Thyroid gland (tissue), 4 donors: ENCODE data around the gene HNRNPM. TPM values are rescaled to one million over a fixed set of nuclear protein-coding genes. Genes with fewer than 3 reads are reported as not detected.
"Not testable (repeated sequence)": the region's sequence is repeated elsewhere in the genome, so short reads cannot be mapped to it uniquely, and the experiment has no call there.

Source experiments
- DNase-seq, 2 donors: peaks; one replicate each; pipeline ENCODE4 v3.0.0-alpha.2; 2019
- H3K27ac ChIP-seq, 3 donors: fragments of 200-600 bp; sonication (generic); 1 replicate in 2 of 3; 2 replicates in 1 of 3; pipeline ENCODE4 v1.5.1; 2016 to 2019; ENCODE audit warnings: mild to moderate bottlenecking in 1 of 3, moderate library complexity in 1 of 3
- H3K27me3 ChIP-seq: fragments of 200-600 bp; sonication (generic); one replicate; pipeline ENCODE4 v1.5.1; 2019
- H3K36me3 ChIP-seq, 2 donors: fragments of 200-600 bp; sonication (generic); one replicate each; pipeline ENCODE4 v1.5.1; 2016 to 2019
- H3K4me1 ChIP-seq, 2 donors: fragments of 200-600 bp; sonication (generic); one replicate each; pipeline ENCODE4 v1.5.1; 2017 to 2019
- H3K4me3 ChIP-seq, 3 donors: fragments of 200-600 bp; sonication (generic); replicated peaks in 1 of 3; 1 replicate in 2 of 3; 2 replicates in 1 of 3; pipeline ENCODE4 v1.5.1; 2016; ENCODE audit warnings: mild to moderate bottlenecking in 1 of 3
- H3K9me3 ChIP-seq: fragments of 200-600 bp; sonication (generic); one replicate; pipeline ENCODE4 v1.5.1; 2017
- POLR2A ChIP-seq, 2 donors: fragments of 450-650 bp; IDR thresholded peaks; one replicate each; pipeline ENCODE4 v1.6.1; 2017; ENCODE audit warnings: antibody characterized with exemption in 2 of 2, mild to moderate bottlenecking in 2 of 2, moderate library complexity in 1 of 2
- WGBS, 2 donors: methylation state at CpG; one replicate each; pipeline ENCODE4 v1.1.5; 2017; 5-methylcytosine and 5-hydroxymethylcytosine counted together
- intact Hi-C: fragments of 100-400 bp; cut with DNase I; formaldehyde crosslinking; loops from one replicate; pipeline ENCODE4 v1.15.1; 2023
- total RNA-seq, 4 donors: library from RNA; depleted of rRNA; stranded (reverse); fragments of >200 nt; gene quantifications; one replicate each; pipeline ENCODE4 v1.2.3, GENCODE V29; 2016
- TF ChIP-seq, protein P1 (sequence below), 6 experiments: fragments of 200-600 bp in 3 of 6; fragments of 450-650 bp in 3 of 6; sonication (generic) in 3 of 6; IDR thresholded peaks; one replicate each; pipeline ENCODE4 v1.5.1; 2016 to 2019; ENCODE audit warnings: antibody characterized with exemption in 6 of 6, mild to moderate bottlenecking in 2 of 6, inconsistent platforms in 1 of 6, moderate library complexity in 1 of 6

HNRNPM gene
- total RNA-seq, 4 donors from 2014 or later, result 79.3 to 138 (median 97.2) TPM

DNA sequence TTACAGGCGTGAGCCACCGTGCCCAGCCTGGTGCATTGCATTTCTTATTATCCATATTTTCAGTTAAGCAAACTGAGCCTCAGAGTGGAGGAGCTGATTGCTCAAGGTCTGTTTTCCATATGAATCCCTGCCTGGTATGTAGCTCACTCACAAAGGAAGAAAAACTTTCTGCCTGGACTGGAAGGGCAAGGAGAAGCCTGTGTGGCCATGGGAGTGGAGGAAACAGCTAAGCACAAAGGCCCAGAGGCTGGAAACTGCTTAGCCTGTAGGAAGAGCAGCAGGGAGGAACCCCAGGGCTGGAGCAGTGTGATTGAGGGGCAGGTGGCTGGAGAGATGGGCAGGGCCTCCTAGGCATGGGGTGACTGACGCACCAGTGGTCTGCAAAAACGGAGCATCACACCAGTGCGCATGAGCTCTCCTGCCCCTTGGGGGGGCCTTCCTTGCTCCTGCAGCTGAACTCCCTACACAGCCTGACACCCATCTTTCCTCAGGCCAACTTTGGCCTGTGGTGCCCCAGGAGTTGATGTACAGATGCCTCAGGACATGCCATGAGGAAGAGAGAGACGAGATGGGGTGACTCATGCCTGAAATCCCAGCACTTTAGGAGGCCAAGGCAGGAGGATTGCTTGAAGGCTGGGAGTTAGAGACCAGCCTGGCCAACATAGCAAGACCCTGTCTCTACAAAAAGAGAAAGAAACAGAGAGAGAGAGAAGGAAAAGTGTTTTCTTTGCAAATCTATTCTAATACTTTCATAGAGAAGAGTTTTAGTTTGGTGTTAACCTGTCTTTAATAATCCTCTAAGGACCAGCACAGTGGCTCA lies 2.8 kb upstream of the HNRNPM start:
- no peak overlapping the region for H3K4me3 ChIP-seq
- no peaks in the 10 kb centered on the region for H3K27me3 ChIP-seq
- WGBS, 2 donors, result 86 to 87% methylated on average over 5 to 6 of the region's 6 CpGs
- H3K4me1 ChIP-seq, result peaks cover 20 to 22% of the 10 kb centered on the region in 2 donors
- no peak for TF ChIP-seq POLR2A (IDR thresholded peaks at IDR 0.05)
- TF ChIP-seq, protein P1, sequence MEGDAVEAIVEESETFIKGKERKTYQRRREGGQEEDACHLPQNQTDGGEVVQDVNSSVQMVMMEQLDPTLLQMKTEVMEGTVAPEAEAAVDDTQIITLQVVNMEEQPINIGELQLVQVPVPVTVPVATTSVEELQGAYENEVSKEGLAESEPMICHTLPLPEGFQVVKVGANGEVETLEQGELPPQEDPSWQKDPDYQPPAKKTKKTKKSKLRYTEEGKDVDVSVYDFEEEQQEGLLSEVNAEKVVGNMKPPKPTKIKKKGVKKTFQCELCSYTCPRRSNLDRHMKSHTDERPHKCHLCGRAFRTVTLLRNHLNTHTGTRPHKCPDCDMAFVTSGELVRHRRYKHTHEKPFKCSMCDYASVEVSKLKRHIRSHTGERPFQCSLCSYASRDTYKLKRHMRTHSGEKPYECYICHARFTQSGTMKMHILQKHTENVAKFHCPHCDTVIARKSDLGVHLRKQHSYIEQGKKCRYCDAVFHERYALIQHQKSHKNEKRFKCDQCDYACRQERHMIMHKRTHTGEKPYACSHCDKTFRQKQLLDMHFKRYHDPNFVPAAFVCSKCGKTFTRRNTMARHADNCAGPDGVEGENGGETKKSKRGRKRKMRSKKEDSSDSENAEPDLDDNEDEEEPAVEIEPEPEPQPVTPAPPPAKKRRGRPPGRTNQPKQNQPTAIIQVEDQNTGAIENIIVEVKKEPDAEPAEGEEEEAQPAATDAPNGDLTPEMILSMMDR (IDR thresholded peaks at IDR 0.05), result no peak
- peaks cover 0 to 10% of the 10 kb centered on the region in 2 donors for H3K36me3 ChIP-seq
- intact Hi-C loops, result loop anchor here (10.0 kb wide), 1 partner anchor 97 kb away; the partner anchor contains the start of gene KANK3
- DNase-seq, result no peak
- H3K27ac ChIP-seq, result no peak overlapping the region
- H3K9me3 ChIP-seq, result no peaks in the 10 kb centered on the region

DNA sequence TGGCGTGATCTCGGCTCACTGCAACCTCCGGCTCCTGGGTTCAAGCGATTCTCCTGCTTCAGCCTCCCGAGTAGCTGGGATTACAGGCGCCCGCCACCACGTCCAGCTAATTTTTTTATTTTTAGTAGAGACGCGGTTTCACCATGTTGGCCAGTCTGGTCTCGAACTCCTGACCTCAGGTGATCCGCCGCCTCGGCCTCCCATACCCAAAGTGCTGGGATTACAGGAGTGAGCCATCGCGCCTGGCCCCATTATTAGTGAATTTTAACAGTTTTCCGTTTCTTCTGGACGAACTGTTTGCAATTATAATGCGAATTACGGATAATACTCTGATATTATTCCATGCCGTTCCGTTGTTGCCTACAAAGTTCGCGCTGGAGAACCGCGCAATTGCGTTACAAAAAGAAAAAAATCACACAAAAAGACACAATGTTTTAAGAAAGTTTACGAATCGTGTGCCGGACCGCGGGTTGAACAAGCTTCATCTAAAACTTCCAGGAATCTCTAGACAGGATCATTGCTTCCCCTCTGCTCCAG lies 567 bp upstream of the HNRNPM start:
- not testable (repeated sequence) for H3K27me3 ChIP-seq, H3K36me3 ChIP-seq, DNase-seq, H3K9me3 ChIP-seq
- Histone ChIP-seq H3K4me1 (peaks cover 33 to 37% of the 10 kb centered on the region in 2 donors), H3K4me3 (peak overlapping the region; percentile 29 to 93 (median 87)), H3K27ac (peak overlapping the region; percentile 67 to 98 (median 98))
- 29 to 30% methylated on average over 32 of the region's 32 CpGs for WGBS, 2 donors
- intact Hi-C loops, result loop anchor here (10.0 kb wide), 1 partner anchor 99 kb away; the partner anchor contains the start of gene KANK3

DNA sequence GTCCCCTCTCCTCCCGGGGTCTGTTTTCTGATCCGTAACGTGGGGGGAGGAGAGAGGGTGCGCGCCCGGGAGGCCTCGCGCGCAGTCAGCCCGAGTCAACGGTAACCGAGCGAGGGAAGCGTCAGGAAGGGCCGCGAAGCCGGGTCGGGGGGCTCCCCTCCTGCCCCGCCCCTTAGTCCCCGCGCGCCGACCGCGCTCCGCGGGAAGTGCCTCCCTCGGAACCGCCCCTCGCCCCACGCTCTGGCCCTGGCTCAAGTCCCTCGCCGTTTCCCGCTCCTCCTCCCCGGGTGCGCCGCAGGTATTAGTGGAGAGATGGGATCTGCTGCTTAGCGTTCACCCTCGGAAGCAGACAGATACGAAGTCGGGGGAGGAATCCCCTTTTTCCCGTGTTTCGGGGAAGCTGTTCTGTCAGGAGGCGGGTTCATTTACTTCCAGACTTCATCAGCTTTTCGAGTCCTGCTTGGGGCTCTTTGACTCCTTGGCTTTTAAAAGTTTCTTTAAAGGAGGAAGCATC lies 770 bp downstream of the HNRNPM start:
- Histone ChIP-seq H3K36me3 (no peaks in the 10 kb centered on the region), H3K27ac (peak overlapping the region; percentile 97 to 98 (median 98)), H3K4me1 (peaks cover 41 to 46% of the 10 kb centered on the region in 2 donors), H3K9me3 (no peaks in the 10 kb centered on the region), H3K4me3 (peak overlapping the region; percentile 92 to 98 (median 93)), H3K27me3 (no peaks in the 10 kb centered on the region)
- TF ChIP-seq, protein P1 (IDR thresholded peaks at IDR 0.05), result no peak
- TF ChIP-seq POLR2A (IDR thresholded peaks at IDR 0.05), result no peak
- intact Hi-C loops, result loop anchor here (10.0 kb wide), 1 partner anchor 101 kb away; the partner anchor contains the start of gene KANK3
- peak; percentile 69 to 72 for DNase-seq
- 0 to 1% methylated on average over 17 to 25 of the region's 45 CpGs for WGBS, 2 donors

DNA sequence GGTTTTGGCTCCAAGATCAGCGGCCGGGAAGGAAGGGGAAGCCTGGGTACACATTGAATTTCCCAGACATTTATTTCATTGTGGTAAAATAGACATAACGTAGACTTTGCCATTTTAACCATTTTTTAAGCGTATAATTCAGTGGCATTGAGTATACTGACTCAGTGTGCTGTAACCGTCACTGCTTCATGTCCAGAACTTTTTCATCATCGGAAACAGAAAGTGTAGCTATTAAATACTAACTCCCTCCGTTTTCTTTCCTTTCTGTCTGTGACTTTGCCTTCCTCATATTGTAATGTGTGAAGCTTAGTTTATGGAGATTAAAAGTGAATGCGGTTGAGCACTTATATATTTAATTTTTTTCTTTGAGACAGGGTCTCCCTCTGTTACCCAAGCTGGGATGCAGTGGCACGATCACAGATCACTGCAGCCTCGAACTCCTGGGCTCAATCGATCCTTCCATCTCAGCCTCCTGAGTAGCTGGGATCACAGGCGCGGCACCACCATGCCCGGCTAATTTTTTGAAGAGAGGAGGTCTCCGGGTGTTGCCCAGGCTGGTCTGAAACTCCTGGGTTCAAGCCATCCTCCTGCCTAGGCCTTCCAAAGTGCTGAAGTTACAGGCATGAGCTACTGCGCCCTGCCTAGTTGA lies 1.4 kb downstream of the HNRNPM start:
- peak overlapping the region; percentile 92 to 98 (median 93) for H3K4me3 ChIP-seq
- WGBS, 2 donors, result 23 to 24% methylated on average over 16 of the region's 16 CpGs
- no peaks in the 10 kb centered on the region for H3K27me3 ChIP-seq
- peaks cover 47 to 49% of the 10 kb centered on the region in 2 donors for H3K4me1 ChIP-seq
- intact Hi-C loops, result loop anchor here (10.0 kb wide), 1 partner anchor 101 kb away; the partner anchor contains the start of gene KANK3
- DNase-seq, result no peak
- H3K9me3 ChIP-seq, result no peaks in the 10 kb centered on the region
- no peaks in the 10 kb centered on the region for H3K36me3 ChIP-seq
- no peak for TF ChIP-seq POLR2A (IDR thresholded peaks at IDR 0.05)
- TF ChIP-seq, protein P1 (IDR thresholded peaks at IDR 0.05), result no peak
- H3K27ac ChIP-seq, result peak overlapping the region in 2 of 3 donors; percentile 97 to 98

DNA sequence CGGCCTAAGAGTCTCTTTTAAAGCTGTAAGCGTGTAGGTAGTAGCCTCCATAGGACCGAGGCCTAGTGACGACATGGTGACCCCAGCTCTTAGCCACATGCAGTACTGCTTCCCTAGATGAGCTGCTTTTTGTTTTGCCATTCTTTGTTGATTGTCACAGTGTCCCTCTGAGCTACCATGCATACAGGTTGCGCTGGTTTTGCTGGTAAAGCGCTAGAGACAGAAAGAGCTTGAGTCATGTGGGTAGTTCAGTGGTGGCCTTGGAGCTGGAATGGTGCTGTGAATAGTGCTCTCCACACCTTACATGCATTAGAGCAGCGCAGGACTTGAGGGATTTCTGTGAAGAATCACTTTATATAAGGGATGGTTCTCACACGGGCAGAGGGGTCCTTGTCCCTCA lies 5.1 kb downstream of the HNRNPM start:
- 68 to 82% methylated on average over 7 of the region's 8 CpGs for WGBS, 2 donors
- TF ChIP-seq POLR2A (IDR thresholded peaks at IDR 0.05), result no peak
- TF ChIP-seq, protein P1 (IDR thresholded peaks at IDR 0.05), result no peak
- Histone ChIP-seq H3K9me3 (no peaks in the 10 kb centered on the region), H3K27ac (no peak overlapping the region), H3K4me3 (no peak overlapping the region), H3K4me1 (peaks cover 78 to 84% of the 10 kb centered on the region in 2 donors), H3K36me3 (no peaks in the 10 kb centered on the region), H3K27me3 (no peaks in the 10 kb centered on the region)
- intact Hi-C loops, result loop anchor here (10.0 kb wide), 1 partner anchor 105 kb away; the partner anchor contains the start of gene KANK3
- DNase-seq, result no peak
